Measurements from ENCODE around the gene LUC7L3. TPM values are rescaled to one million over a fixed set of nuclear protein-coding genes. Genes with fewer than 3 reads are reported as not detected.

LUC7L3 gene
- total and polyA plus RNA-seq, 2 of the 13 experiments (the other 11 are each of a cell fraction or from before 2014, with no cell fraction given): 108 to 120 TPM

GRCh38 chr17:50707289-50708049 lies 11.9 kb upstream of the LUC7L3 start, which contains the start of gene ANKRD40 (continued):
- TF ChIP-seq ZNF597 (CRISPR knock-in tag; IDR thresholded peaks at IDR 0.05) (peak; percentile 83; the same call in 1 of the 2 replicates), ZNF710 (CRISPR knock-in tag; IDR thresholded peaks at IDR 0.05; ENCODE audit: borderline replicate concordance) (peak; percentile 14; the same call in 1 of the 2 replicates), MTERF4 (CRISPR knock-in tag; IDR thresholded peaks at IDR 0.05) (no peak), ZNF784 (CRISPR knock-in tag; IDR thresholded peaks at IDR 0.05; ENCODE audit: borderline replicate concordance) (no peak; the same call in 1 of the 2 replicates), ZNF746 (CRISPR knock-in tag; IDR thresholded peaks at IDR 0.05) (peak; percentile 66; the same call in 1 of the 2 replicates), FOSL2 (CRISPR knock-in tag; IDR thresholded peaks at IDR 0.05) (peak; percentile 86), ZNF121 (CRISPR knock-in tag; IDR thresholded peaks at IDR 0.05) (0 out of 2 replicates have a peak, but pooled peaks have one; percentile 70), ZBTB33 (CRISPR knock-in tag; IDR thresholded peaks at IDR 0.05) (peak; percentile 12; the same call in 1 of the 2 replicates), BHLHE40 (IDR thresholded peaks at IDR 0.05; ENCODE audit: low read length) (peak; percentile 32; the same call in 1 of the 2 replicates), AKNA (CRISPR knock-in tag; IDR thresholded peaks at IDR 0.05; ENCODE audit: borderline replicate concordance) (peak; percentile 81; the same call in 1 of the 2 replicates), NR2F2 (IDR thresholded peaks at IDR 0.05; ENCODE audit: borderline replicate concordance, low read depth) (peak; percentile 63; the same call in 1 of the 2 replicates), EZH2 (conservative IDR thresholded peaks at IDR 0.05; ENCODE audit: low read depth, low read length) (no peak), ZNF337 (CRISPR knock-in tag; IDR thresholded peaks at IDR 0.05; ENCODE audit: borderline replicate concordance, low read depth) (no peak), ZNF431 (CRISPR knock-in tag; IDR thresholded peaks at IDR 0.05; ENCODE audit: borderline replicate concordance, low read depth) (peak; percentile 84; the same call in 1 of the 2 replicates), ADNP (CRISPR knock-in tag; IDR thresholded peaks at IDR 0.05) (no peak), SMC3 (IDR thresholded peaks at IDR 0.05; ENCODE audit: low read length) (peak; percentile 18; the same call in 1 of the 2 replicates)
